NCI-H1048 (cell line): Measurements from ENCODE around the gene CGNL1.

Source experiments
- DNase-seq: peaks from one replicate; lab custom pipeline; 2025; lab: John Stamatoyannopoulos, UW

The CGNL1 gene

GRCh38 chr15:57575363-57575762 is 199.1 kb downstream of the CGNL1 start:
- no peak for DNase-seq

GRCh38 chr15:57578288-57578900 is 202.1 kb downstream of the CGNL1 start:
- DNase-seq = no peak

- no peak for DNase-seq
Measured at GRCh38 chr15:57580428-57580827, 204.1 kb downstream of the CGNL1 start.

GRCh38 chr15:57580866-57581265 is 204.6 kb downstream of the CGNL1 start:
- no peak for DNase-seq

GRCh38 chr15:57582090-57582489 is 205.8 kb downstream of the CGNL1 start:
- no peak for DNase-seq

- DNase-seq = no peak
Measured at GRCh38 chr15:57583282-57583681, 207.0 kb downstream of the CGNL1 start.

- no peak for DNase-seq
Measured at GRCh38 chr15:57583720-57584119, 207.4 kb downstream of the CGNL1 start.

- no peak for DNase-seq
Measured at GRCh38 chr15:57586661-57587424, 210.5 kb downstream of the CGNL1 start.

GRCh38 chr15:57589281-57589680 is 213.0 kb downstream of the CGNL1 start:
- no peak for DNase-seq

GRCh38 chr15:57589754-57590153 is 213.4 kb downstream of the CGNL1 start:
- no peak for DNase-seq

GRCh38 chr15:57591237-57591821 is 215.0 kb downstream of the CGNL1 start:
- DNase-seq = no peak

- no peak for DNase-seq
Measured at GRCh38 chr15:57591822-57592367, 215.6 kb downstream of the CGNL1 start, which contains the start of gene MYZAP. TSS of gene MYZAP (plus strand) at chr15:57591904. CDS start at chr15:57592035, 131 bp downstream.

GRCh38 chr15:57592426-57592825 is 216.1 kb downstream of the CGNL1 start:
- no peak for DNase-seq

- no peak for DNase-seq
Measured at GRCh38 chr15:57592836-57593420, 216.6 kb downstream of the CGNL1 start.

- no peak for DNase-seq
Measured at GRCh38 chr15:57594479-57594878, 218.2 kb downstream of the CGNL1 start.

- DNase-seq = no peak
Measured at GRCh38 chr15:57595011-57595866, 218.9 kb downstream of the CGNL1 start.

GRCh38 chr15:57596301-57596855 is 220.1 kb downstream of the CGNL1 start:
- DNase-seq = no peak

GRCh38 chr15:57596978-57597377 is 220.7 kb downstream of the CGNL1 start:
- no peak for DNase-seq

- DNase-seq = no peak
Measured at GRCh38 chr15:57597431-57597830, 221.1 kb downstream of the CGNL1 start.

- no peak for DNase-seq
Measured at GRCh38 chr15:57598346-57598745, 222.0 kb downstream of the CGNL1 start.

- no peak for DNase-seq
Measured at GRCh38 chr15:57599296-57599810, 223.0 kb downstream of the CGNL1 start.
